CD14-positive monocyte (primary cell): ENCODE data around the gene LCAT. TPM values are rescaled to one million over a fixed set of nuclear protein-coding genes. Genes with fewer than 3 reads are reported as not detected.

Source experiments
- DNase-seq, 3 donors: peaks; one replicate each; pipeline ENCODE4 v3.0.0-alpha.2; 2011 to 2022
- H2AFZ ChIP-seq: 2 replicates; pipeline ENCODE4 v1.6.0; 2012; ENCODE audit warnings: mild to moderate bottlenecking, low read depth, low read length, inconsistent platforms; ENCODE audit not compliant: insufficient read depth, poor library complexity, severe bottlenecking
- H3K27ac ChIP-seq, 2 donors: 1 replicate in 1 of 2; 2 replicates in 1 of 2; pipeline ENCODE4 v1.5.1; 2012 to 2013; ENCODE audit warnings: low read length in 2 of 2, control low read depth in 1 of 2, inconsistent platforms in 1 of 2, low read depth in 1 of 2, mild to moderate bottlenecking in 1 of 2
- H3K27me3 ChIP-seq, 2 donors: one replicate each; pipeline versions ENCODE4 v1.6.0 to v1.6.1; 2011 to 2013; ENCODE audit warnings: low read length in 2 of 2; ENCODE audit not compliant: control insufficient read depth in 2 of 2, insufficient read depth in 2 of 2
- H3K36me3 ChIP-seq, 2 donors: replicated peaks in 1 of 2; 1 replicate in 1 of 2; 2 replicates in 1 of 2; pipeline versions ENCODE4 v1.5.1 to v1.6.1; 2012 to 2013; ENCODE audit warnings: low read length in 2 of 2, control low read depth in 1 of 2, inconsistent platforms in 1 of 2, mild to moderate bottlenecking in 1 of 2; ENCODE audit not compliant: insufficient read depth in 2 of 2, control insufficient read depth in 1 of 2
- H3K4me1 ChIP-seq, 2 donors: 1 replicate in 1 of 2; 2 replicates in 1 of 2; pipeline versions ENCODE4 v1.5.1 to v1.6.1; 2012 to 2013; ENCODE audit warnings: low read length in 2 of 2, control low read depth in 1 of 2, inconsistent platforms in 1 of 2, mild to moderate bottlenecking in 1 of 2, moderate library complexity in 1 of 2; ENCODE audit not compliant: insufficient read depth in 2 of 2, control insufficient read depth in 1 of 2
- H3K4me2 ChIP-seq: replicated peaks from 2 replicates; pipeline ENCODE3; 2012; ENCODE audit warnings: low read length, moderate library complexity, mild to moderate bottlenecking; ENCODE audit not compliant: poor library complexity, severe bottlenecking; ENCODE audit errors: extremely low read depth
- H3K4me3 ChIP-seq, 3 experiments: fragments of 200-600 bp in 1 of 3; sonication (generic) in 1 of 3; replicated peaks in 1 of 3; 1 replicate in 2 of 3; 2 replicates in 1 of 3; pipeline ENCODE4 v1.5.1; 2011 to 2013; ENCODE audit warnings: low read length in 3 of 3, mild to moderate bottlenecking in 3 of 3, control low read depth in 2 of 3, low read depth in 2 of 3, inconsistent platforms in 1 of 3, moderate library complexity in 1 of 3
- H3K79me2 ChIP-seq: 2 replicates; pipeline ENCODE4 v1.6.0; 2012; ENCODE audit warnings: mild to moderate bottlenecking, control low read depth, inconsistent platforms, low read length, moderate library complexity; ENCODE audit not compliant: insufficient read depth
- H3K9ac ChIP-seq: 2 replicates; pipeline ENCODE4 v1.6.0; 2017; ENCODE audit warnings: low read length, mild to moderate bottlenecking; ENCODE audit not compliant: insufficient read depth, poor library complexity, severe bottlenecking
- H3K9me3 ChIP-seq, 2 donors: replicated peaks in 1 of 2; 1 replicate in 1 of 2; 2 replicates in 1 of 2; pipeline versions ENCODE4 v1.5.1 to v1.6.1; 2012 to 2013; ENCODE audit warnings: low read length in 2 of 2, control low read depth in 1 of 2; ENCODE audit not compliant: control insufficient read depth in 1 of 2, insufficient read depth in 1 of 2
- H4K20me1 ChIP-seq: 2 replicates; pipeline ENCODE4 v1.6.0; 2012; ENCODE audit warnings: mild to moderate bottlenecking, low read length, control low read depth, moderate library complexity; ENCODE audit not compliant: insufficient read depth
- H3K27ac Mint-ChIP-seq, 7 donors: one replicate each; pipeline ENCODE4 v1.8.0; 2020; ENCODE audit warnings: mild to moderate bottlenecking in 7 of 7, mixed read lengths in 7 of 7, moderate library complexity in 6 of 7, inconsistent platforms in 2 of 7
- H3K27me3 Mint-ChIP-seq, 3 donors: one replicate each; pipeline ENCODE4 v1.8.0; 2021 to 2022; ENCODE audit warnings: low read depth in 3 of 3, mild to moderate bottlenecking in 3 of 3, mixed read lengths in 3 of 3, moderate library complexity in 3 of 3, inconsistent platforms in 1 of 3
- H3K36me3 Mint-ChIP-seq, 2 donors: one replicate each; pipeline ENCODE4 v1.8.0; 2020; ENCODE audit warnings: mixed read lengths in 2 of 2, inconsistent platforms in 1 of 2, mild to moderate bottlenecking in 1 of 2
- H3K4me1 Mint-ChIP-seq: one replicate; pipeline ENCODE4 v1.8.0; 2020; ENCODE audit warnings: mild to moderate bottlenecking, mixed read lengths
- H3K4me3 Mint-ChIP-seq, 2 donors: one replicate each; pipeline ENCODE4 v1.8.0; 2020; ENCODE audit warnings: mild to moderate bottlenecking in 2 of 2, mixed read lengths in 2 of 2, moderate library complexity in 1 of 2
- H3K9me3 Mint-ChIP-seq, 7 donors: one replicate each; pipeline ENCODE4 v1.8.0; 2020 to 2022; ENCODE audit warnings: mixed read lengths in 7 of 7, mild to moderate bottlenecking in 6 of 7, moderate library complexity in 6 of 7, inconsistent platforms in 2 of 7
- CTCF ChIP-seq: fragments of 200-600 bp; IDR thresholded peaks from one replicate; pipeline ENCODE4 v1.8.0; 2022; ENCODE audit warnings: antibody characterized with exemption, mild to moderate bottlenecking
- WGBS: methylation state at CpG from one replicate; pipeline ENCODE4 v1.1.5; 2013; ENCODE audit warnings: missing lambda C conversion rate; ENCODE audit not compliant: insufficient coverage; 5-methylcytosine and 5-hydroxymethylcytosine counted together
- intact Hi-C, 2 donors: fragments of 100-400 bp; cut with micrococcal nuclease; formaldehyde crosslinking; loops; one replicate each; pipeline versions ENCODE4 v1.15.0 to v1.15.1; 2023
- polyA plus RNA-seq, 3 donors: library from polyadenylated mRNA; depleted of rRNA in 1 of 3; unstranded in 2 of 3; stranded (reverse) in 1 of 3; fragments of 300-500 nt in 2 of 3; fragments of >200 nt in 1 of 3; fragmentation: Illumina TruSeq in 2 of 3; gene quantifications; 1 replicate in 2 of 3; 2 replicates in 1 of 3; pipeline ENCODE4 v1.2.3, GENCODE V29; 2012 to 2021

Gene LCAT
- polyA plus RNA-seq, 3 donors: 0.17 to 16.2 TPM; not detected in 1

GRCh38 chr16:67942200-67942509 lies 1.8 kb downstream of the LCAT start:
- Histone ChIP-seq H3K27ac (no peak overlapping the region), H2AFZ (no peak overlapping the region), H3K36me3 (peaks cover 46 to 49% of the 10 kb centered on the region in 2 donors), H3K4me3 (no peak overlapping the region), H3K4me1 (peaks cover 16 to 19% of the 10 kb centered on the region in 2 donors), H3K9me3 (no peaks in the 10 kb centered on the region), H4K20me1 (peaks cover 12% of the 10 kb centered on the region), H3K9ac (no peak overlapping the region), H3K4me2 (no peak overlapping the region), H3K79me2 (no peaks in the 10 kb centered on the region), H3K27me3 (no peaks in the 10 kb centered on the region)
- peak in 2 of 3 donors; percentile 25 to 35 for DNase-seq
- no peaks in the 10 kb centered on the region for H3K9me3 Mint-ChIP-seq
- WGBS: 86% methylated on average over 6 of the region's 6 CpGs
- intact Hi-C loops: no loop called here
- H3K27ac Mint-ChIP-seq: no peak overlapping the region
- H3K27me3 Mint-ChIP-seq: peaks cover 0 to 4% (median 2%) of the 10 kb centered on the region in 3 donors
- peak; percentile 69 for TF ChIP-seq CTCF
- peaks cover 33 to 58% of the 10 kb centered on the region in 2 donors for H3K36me3 Mint-ChIP-seq
- peaks cover 14% of the 10 kb centered on the region for H3K4me1 Mint-ChIP-seq
- no peak overlapping the region for H3K4me3 Mint-ChIP-seq

- 85% methylated on average over 7 of the region's 9 CpGs for WGBS
- H3K9me3 Mint-ChIP-seq: no peaks in the 10 kb centered on the region
- Histone ChIP-seq H3K4me1 (peaks cover 20 to 24% of the 10 kb centered on the region in 2 donors), H3K9me3 (no peaks in the 10 kb centered on the region), H3K9ac (no peak overlapping the region), H4K20me1 (peaks cover 12% of the 10 kb centered on the region), H3K27me3 (no peaks in the 10 kb centered on the region), H3K4me3 (no peak overlapping the region), H3K27ac (no peak overlapping the region), H3K4me2 (no peak overlapping the region), H3K36me3 (peaks cover 41 to 44% of the 10 kb centered on the region in 2 donors), H3K79me2 (peaks cover 2% of the 10 kb centered on the region), H2AFZ (no peak overlapping the region)
- no peak for DNase-seq
- peaks cover 0 to 4% (median 2%) of the 10 kb centered on the region in 3 donors for H3K27me3 Mint-ChIP-seq
- H3K4me3 Mint-ChIP-seq: no peak overlapping the region
- H3K36me3 Mint-ChIP-seq: peaks cover 31 to 55% of the 10 kb centered on the region in 2 donors
- no peak for TF ChIP-seq CTCF
- peaks cover 18% of the 10 kb centered on the region for H3K4me1 Mint-ChIP-seq
- intact Hi-C loops: no loop called here
- H3K27ac Mint-ChIP-seq: no peak overlapping the region
Observed at GRCh38 chr16:67941469-67942199, 2.3 kb downstream of the LCAT start.
